ENCODE results near the gene RPS5. TPM values are rescaled to one million over a fixed set of nuclear protein-coding genes. Genes with fewer than 3 reads are reported as not detected.

The RPS5 gene
- total and polyA plus RNA-seq, 9 of the 15 experiments (the other 6 are each of a cell fraction or from before 2014, with no cell fraction given): 1,228 to 3,570 (median 2,484) TPM

GRCh38 chr19:58362272-58362994, 24.6 kb upstream of the RPS5 start, which contains the start of gene ZNF497 (continued):
- peak; percentile 35; the same call in 1 of the 2 replicates for TF ChIP-seq PBX2 (CRISPR knock-in tag; IDR thresholded peaks at IDR 0.05; ENCODE audit: low read depth)
- TF ChIP-seq PBX2 (tag; conservative IDR thresholded peaks at IDR 0.05; ENCODE audit: low read depth): no peak
- TF ChIP-seq PHB (CRISPR knock-in tag; IDR thresholded peaks at IDR 0.05): no peak
- TF ChIP-seq ATF3 (IDR thresholded peaks at IDR 0.05): no peak
- TF ChIP-seq ATF3 (CRISPR knock-in tag; conservative IDR thresholded peaks at IDR 0.05): peak; percentile 44
- no peak for TF ChIP-seq HINFP (tag; conservative IDR thresholded peaks at IDR 0.05; ENCODE audit: low read depth)
- TF ChIP-seq SREBF2 (CRISPR knock-in tag; IDR thresholded peaks at IDR 0.05): no peak
- no peak for TF ChIP-seq ILK (tag; IDR thresholded peaks at IDR 0.05; ENCODE audit: borderline replicate concordance, low read depth)
- TF ChIP-seq ARID2 (IDR thresholded peaks at IDR 0.05): no peak
- TF ChIP-seq ZNF239 (CRISPR knock-in tag; IDR thresholded peaks at IDR 0.05): no peak
- TF ChIP-seq ZNF175 (CRISPR knock-in tag; IDR thresholded peaks at IDR 0.05; ENCODE audit: low read depth): no peak
- TF ChIP-seq SIN3B (IDR thresholded peaks at IDR 0.05; ENCODE audit: low read depth): peak; percentile 87
- TF ChIP-seq ILF3 (IDR thresholded peaks at IDR 0.05; ENCODE audit: borderline replicate concordance): no peak; the same call in 1 of the 2 replicates
- TF ChIP-seq PPARD (CRISPR knock-in tag; IDR thresholded peaks at IDR 0.05): no peak
- 0 out of 2 replicates have a peak, but pooled peaks have one; percentile 57 for TF ChIP-seq TGIF2 (CRISPR knock-in tag; IDR thresholded peaks at IDR 0.05)
- TF ChIP-seq TBP (optimal IDR thresholded peaks at IDR 0.05; ENCODE audit: low read depth, low read length): peak; percentile 63
- no peak for TF ChIP-seq ZNF232 (CRISPR knock-in tag; IDR thresholded peaks at IDR 0.05)
- TF ChIP-seq VEZF1 (CRISPR knock-in tag; IDR thresholded peaks at IDR 0.05): no peak; the same call in 1 of the 2 replicates
- TF ChIP-seq MTA1 (IDR thresholded peaks at IDR 0.05; ENCODE audit: borderline replicate concordance): 0 out of 2 replicates have a peak, but pooled peaks have one; percentile 29
- TF ChIP-seq SMARCA4 (IDR thresholded peaks at IDR 0.05): no peak
